Liver (tissue), 9 donors: ENCODE measurements around the gene CMIP. TPM values are rescaled to one million over a fixed set of nuclear protein-coding genes. Genes with fewer than 3 reads are reported as not detected.

Experiments used
- DNase-seq: peaks from one replicate; pipeline ENCODE4 v3.0.0-alpha.2; 2017; ENCODE audit warnings: low spot score
- H3K27ac ChIP-seq, 2 donors: one replicate each; pipeline ENCODE4 v1.7.0; 2013; ENCODE audit warnings: inconsistent platforms in 2 of 2, low read length in 2 of 2, control low read depth in 1 of 2, low read depth in 1 of 2, mild to moderate bottlenecking in 1 of 2
- H3K27me3 ChIP-seq, 4 donors: one replicate each; pipeline versions ENCODE4 v1.6.1 to v1.7.0; 2013; ENCODE audit warnings: low read length in 3 of 4, inconsistent platforms in 1 of 4, mild to moderate bottlenecking in 1 of 4, moderate library complexity in 1 of 4; ENCODE audit not compliant: control insufficient read depth in 4 of 4, insufficient read depth in 4 of 4
- H3K36me3 ChIP-seq, 4 donors: one replicate each; pipeline versions ENCODE4 v1.6.1 to v1.7.0; 2013; ENCODE audit warnings: low read length in 3 of 4, mild to moderate bottlenecking in 3 of 4, low read depth in 1 of 4, moderate library complexity in 1 of 4; ENCODE audit not compliant: control insufficient read depth in 4 of 4, insufficient read depth in 3 of 4
- H3K4me1 ChIP-seq, 4 donors: one replicate each; pipeline versions ENCODE4 v1.6.1 to v1.7.0; 2013; ENCODE audit warnings: low read length in 3 of 4, mild to moderate bottlenecking in 3 of 4, moderate library complexity in 1 of 4; ENCODE audit not compliant: control insufficient read depth in 4 of 4, insufficient read depth in 4 of 4
- H3K4me3 ChIP-seq, 3 donors: one replicate each; pipeline versions ENCODE4 v1.6.1 to v1.7.0; 2013; ENCODE audit warnings: low read length in 3 of 3, control low read depth in 1 of 3, low read depth in 1 of 3, mild to moderate bottlenecking in 1 of 3
- H3K9ac ChIP-seq, 2 donors: one replicate each; pipeline ENCODE4 v1.7.0; 2013; ENCODE audit warnings: low read length in 2 of 2, mild to moderate bottlenecking in 2 of 2, moderate library complexity in 2 of 2, control low read depth in 1 of 2, low read depth in 1 of 2
- H3K9me3 ChIP-seq, 4 donors: one replicate each; pipeline versions ENCODE4 v1.6.1 to v1.7.0; 2013; ENCODE audit warnings: low read length in 3 of 4; ENCODE audit not compliant: control insufficient read depth in 4 of 4
- EGR1 ChIP-seq, 2 donors: IDR thresholded peaks; 2 replicates each; pipeline ENCODE4 v1.6.1; 2016 to 2018; ENCODE audit warnings: antibody characterized with exemption in 2 of 2, low read depth in 2 of 2
- FOXA1 ChIP-seq: IDR thresholded peaks from 2 replicates; pipeline ENCODE4 v1.6.1; 2016; ENCODE audit warnings: antibody characterized with exemption
- FOXA2 ChIP-seq: IDR thresholded peaks from 2 replicates; pipeline ENCODE4 v1.6.1; 2016; ENCODE audit warnings: antibody characterized with exemption
- GABPA ChIP-seq, 2 donors: IDR thresholded peaks in 1 of 2; conservative IDR thresholded peaks in 1 of 2; 2 replicates each; pipeline ENCODE4 v1.6.1; 2016; ENCODE audit warnings: antibody characterized with exemption in 2 of 2, mild to moderate bottlenecking in 1 of 2, moderate library complexity in 1 of 2
- HNF4A ChIP-seq, 2 donors: conservative IDR thresholded peaks; 2 replicates each; pipeline ENCODE4 v1.6.1; 2016; ENCODE audit warnings: antibody characterized with exemption in 2 of 2, mild to moderate bottlenecking in 2 of 2
- HNF4G ChIP-seq: IDR thresholded peaks from 2 replicates; pipeline ENCODE4 v1.6.1; 2016; ENCODE audit warnings: antibody characterized with exemption
- JUND ChIP-seq, 2 donors: IDR thresholded peaks; 2 replicates each; pipeline ENCODE4 v1.6.1; 2016; ENCODE audit warnings: antibody characterized with exemption in 2 of 2
- NR2F2 ChIP-seq: IDR thresholded peaks from 2 replicates; pipeline ENCODE4 v1.6.1; 2016; ENCODE audit warnings: antibody characterized with exemption
- RAD21 ChIP-seq, 2 donors: IDR thresholded peaks; 2 replicates each; pipeline ENCODE4 v1.6.1; 2016; ENCODE audit warnings: antibody characterized with exemption in 2 of 2, mild to moderate bottlenecking in 2 of 2
- RXRA ChIP-seq, 2 donors: IDR thresholded peaks; 2 replicates each; pipeline ENCODE4 v1.6.1; 2017 to 2018; ENCODE audit warnings: antibody characterized with exemption in 2 of 2, mild to moderate bottlenecking in 1 of 2
- SP1 ChIP-seq: IDR thresholded peaks from 2 replicates; pipeline ENCODE4 v1.6.1; 2018; ENCODE audit warnings: antibody characterized with exemption, mild to moderate bottlenecking
- TAF1 ChIP-seq: conservative IDR thresholded peaks from 2 replicates; pipeline ENCODE4 v1.6.1; 2016; ENCODE audit warnings: antibody characterized with exemption, mild to moderate bottlenecking
- YY1 ChIP-seq: IDR thresholded peaks from 2 replicates; pipeline ENCODE4 v1.6.1; 2016; ENCODE audit warnings: antibody characterized with exemption, mild to moderate bottlenecking
- WGBS: extraction: QIAGEN DNeasy Blood & Tissue Kit; methylation state at CpG from one replicate; pipeline ENCODE4 v1.1.7; 2013; 5-methylcytosine and 5-hydroxymethylcytosine counted together
- polyA plus RNA-seq, 2 donors: library from polyadenylated mRNA; stranded (reverse) in 1 of 2; unstranded in 1 of 2; fragments of 200-250 nt in 1 of 2; fragments of >200 nt in 1 of 2; fragmentation: Nextera tagmentation in 1 of 2; extraction: Ambion mirVana in 1 of 2; gene quantifications; one replicate each; pipeline versions ENCODE4 v1.2.1 to v1.2.3, GENCODE V29; 2013 to 2015
- total RNA-seq, 2 donors: library from RNA; depleted of rRNA; stranded (reverse); fragments of >200 nt; gene quantifications; one replicate each; pipeline ENCODE4 v1.2.3, GENCODE V29; 2014
- TF ChIP-seq, protein P1 (sequence below): IDR thresholded peaks from 2 replicates; pipeline ENCODE4 v1.6.1; 2016; ENCODE audit warnings: antibody characterized with exemption
- TF ChIP-seq, protein P2 (sequence below): fragments of 150-350 bp; IDR thresholded peaks from 2 replicates; pipeline ENCODE4 v1.5.1; 2017; ENCODE audit warnings: improper control_type of control experiment, low read depth, low read length; ENCODE audit not compliant: missing input control
- TF ChIP-seq, protein P3 (sequence below): IDR thresholded peaks from 2 replicates; pipeline ENCODE4 v1.6.1; 2016; ENCODE audit warnings: antibody characterized with exemption
- TF ChIP-seq, protein P4 (sequence below): IDR thresholded peaks from 2 replicates; pipeline ENCODE4 v1.6.1; 2016; ENCODE audit warnings: antibody characterized with exemption
- donor health status: healthy.
- donor health status: healthy.
- donor health status: healthy.
- donor health status: healthy.
- donor health status: healthy.

Gene CMIP
- total and polyA plus RNA-seq, 4 donors: 1.7 to 15.6 (median 10.1) TPM

DNA sequence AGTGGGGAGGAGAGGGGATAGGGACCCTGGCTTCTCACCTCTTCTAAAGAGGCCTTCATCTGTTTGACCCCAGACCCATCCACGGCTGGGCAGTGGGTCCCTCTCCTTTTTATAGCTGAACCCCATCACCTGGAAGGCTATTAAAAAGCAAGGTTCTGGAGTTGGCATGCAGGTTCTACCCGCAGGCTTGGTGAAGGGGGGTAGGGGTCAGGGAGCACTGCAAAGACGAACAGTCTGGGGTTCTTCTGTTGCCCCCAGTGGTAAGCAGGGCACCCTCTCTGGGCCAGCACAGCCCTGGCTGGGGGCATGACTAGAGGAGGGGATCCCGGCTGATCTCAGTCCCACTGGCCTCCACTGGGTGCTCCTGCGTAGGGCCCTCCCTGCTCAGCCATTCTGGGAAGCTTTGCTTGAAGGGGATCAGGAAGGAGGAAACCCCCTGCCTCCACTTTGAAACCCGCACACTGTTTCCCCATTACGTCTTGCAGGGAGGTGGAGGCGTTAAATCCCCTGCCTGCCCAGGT lies 13.6 kb downstream of the CMIP start:
- 75% methylated on average over 8 of the region's 8 CpGs for WGBS
- H3K27me3 ChIP-seq: no peaks in the 10 kb centered on the region
- H3K4me1 ChIP-seq: peaks cover 24 to 68% (median 61%) of the 10 kb centered on the region in 4 donors
- peak overlapping the region; percentile 90 to 91 for H3K27ac ChIP-seq
- H3K9ac ChIP-seq: peak overlapping the region; percentile 46 to 78
- H3K36me3 ChIP-seq: no peaks in the 10 kb centered on the region
- H3K4me3 ChIP-seq: no peak overlapping the region
- TF ChIP-seq, protein P1, sequence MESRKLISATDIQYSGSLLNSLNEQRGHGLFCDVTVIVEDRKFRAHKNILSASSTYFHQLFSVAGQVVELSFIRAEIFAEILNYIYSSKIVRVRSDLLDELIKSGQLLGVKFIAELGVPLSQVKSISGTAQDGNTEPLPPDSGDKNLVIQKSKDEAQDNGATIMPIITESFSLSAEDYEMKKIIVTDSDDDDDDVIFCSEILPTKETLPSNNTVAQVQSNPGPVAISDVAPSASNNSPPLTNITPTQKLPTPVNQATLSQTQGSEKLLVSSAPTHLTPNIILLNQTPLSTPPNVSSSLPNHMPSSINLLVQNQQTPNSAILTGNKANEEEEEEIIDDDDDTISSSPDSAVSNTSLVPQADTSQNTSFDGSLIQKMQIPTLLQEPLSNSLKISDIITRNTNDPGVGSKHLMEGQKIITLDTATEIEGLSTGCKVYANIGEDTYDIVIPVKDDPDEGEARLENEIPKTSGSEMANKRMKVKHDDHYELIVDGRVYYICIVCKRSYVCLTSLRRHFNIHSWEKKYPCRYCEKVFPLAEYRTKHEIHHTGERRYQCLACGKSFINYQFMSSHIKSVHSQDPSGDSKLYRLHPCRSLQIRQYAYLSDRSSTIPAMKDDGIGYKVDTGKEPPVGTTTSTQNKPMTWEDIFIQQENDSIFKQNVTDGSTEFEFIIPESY: no peak
- TF ChIP-seq EGR1 (IDR thresholded peaks at IDR 0.05; ENCODE audit: low read depth in 2 of 2) (no peak), YY1 (no peak), FOXA2 (no peak), RAD21 (IDR thresholded peaks at IDR 0.05) (no peak), HNF4A (conservative IDR thresholded peaks at IDR 0.05) (no peak), FOXA1 (no peak), RXRA (IDR thresholded peaks at IDR 0.05) (no peak), NR2F2 (no peak), JUND (IDR thresholded peaks at IDR 0.05) (no peak), SP1 (no peak), HNF4G (no peak), TAF1 (no peak)
- TF ChIP-seq, protein P2, sequence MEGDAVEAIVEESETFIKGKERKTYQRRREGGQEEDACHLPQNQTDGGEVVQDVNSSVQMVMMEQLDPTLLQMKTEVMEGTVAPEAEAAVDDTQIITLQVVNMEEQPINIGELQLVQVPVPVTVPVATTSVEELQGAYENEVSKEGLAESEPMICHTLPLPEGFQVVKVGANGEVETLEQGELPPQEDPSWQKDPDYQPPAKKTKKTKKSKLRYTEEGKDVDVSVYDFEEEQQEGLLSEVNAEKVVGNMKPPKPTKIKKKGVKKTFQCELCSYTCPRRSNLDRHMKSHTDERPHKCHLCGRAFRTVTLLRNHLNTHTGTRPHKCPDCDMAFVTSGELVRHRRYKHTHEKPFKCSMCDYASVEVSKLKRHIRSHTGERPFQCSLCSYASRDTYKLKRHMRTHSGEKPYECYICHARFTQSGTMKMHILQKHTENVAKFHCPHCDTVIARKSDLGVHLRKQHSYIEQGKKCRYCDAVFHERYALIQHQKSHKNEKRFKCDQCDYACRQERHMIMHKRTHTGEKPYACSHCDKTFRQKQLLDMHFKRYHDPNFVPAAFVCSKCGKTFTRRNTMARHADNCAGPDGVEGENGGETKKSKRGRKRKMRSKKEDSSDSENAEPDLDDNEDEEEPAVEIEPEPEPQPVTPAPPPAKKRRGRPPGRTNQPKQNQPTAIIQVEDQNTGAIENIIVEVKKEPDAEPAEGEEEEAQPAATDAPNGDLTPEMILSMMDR: no peak
- TF ChIP-seq, protein P3, sequence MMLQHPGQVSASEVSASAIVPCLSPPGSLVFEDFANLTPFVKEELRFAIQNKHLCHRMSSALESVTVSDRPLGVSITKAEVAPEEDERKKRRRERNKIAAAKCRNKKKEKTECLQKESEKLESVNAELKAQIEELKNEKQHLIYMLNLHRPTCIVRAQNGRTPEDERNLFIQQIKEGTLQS: no peak
- TF ChIP-seq, protein P4, sequence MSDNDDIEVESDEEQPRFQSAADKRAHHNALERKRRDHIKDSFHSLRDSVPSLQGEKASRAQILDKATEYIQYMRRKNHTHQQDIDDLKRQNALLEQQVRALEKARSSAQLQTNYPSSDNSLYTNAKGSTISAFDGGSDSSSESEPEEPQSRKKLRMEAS: no peak
- DNase-seq: no peak
- no peaks in the 10 kb centered on the region for H3K9me3 ChIP-seq

DNA sequence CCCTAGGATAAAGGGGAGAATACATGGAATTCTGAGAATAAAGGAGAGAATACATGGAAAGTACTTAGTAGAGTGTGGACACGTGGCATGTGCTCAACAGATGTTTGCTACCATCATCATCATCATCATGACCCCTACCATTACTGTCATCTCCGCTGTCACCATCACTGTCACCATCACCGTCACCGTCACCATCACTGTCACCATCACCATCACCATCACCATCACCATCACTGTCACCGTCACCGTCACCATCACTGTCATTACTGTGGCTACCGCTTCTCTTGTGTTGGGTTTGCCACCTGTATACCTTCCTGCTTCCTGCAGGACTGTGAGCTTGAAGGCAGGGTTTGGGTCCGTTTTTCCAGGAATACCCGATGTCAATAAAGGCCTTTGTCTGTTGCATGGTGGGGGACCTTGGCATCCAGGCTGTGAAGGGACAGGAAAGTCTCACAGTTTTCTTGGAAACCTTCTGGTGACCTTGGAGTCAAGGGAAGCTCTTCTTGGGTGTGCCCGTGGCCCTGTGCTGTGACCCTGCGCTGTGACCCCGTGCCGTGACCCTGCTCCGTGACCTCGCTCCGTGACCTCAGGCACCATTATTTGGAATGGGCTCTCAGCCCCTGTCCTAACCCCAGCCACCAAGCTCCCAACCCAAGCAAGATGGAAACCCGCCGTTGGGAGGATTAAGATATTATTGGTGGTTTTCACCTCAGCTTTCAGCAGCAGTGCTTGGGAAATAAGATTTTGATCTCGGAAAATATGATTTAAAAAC lies 14.4 kb downstream of the CMIP start:
- Histone ChIP-seq H3K36me3 (no peaks in the 10 kb centered on the region), H3K9ac (no peak overlapping the region), H3K4me1 (peaks cover 18 to 63% (median 54%) of the 10 kb centered on the region in 4 donors), H3K27ac (peak overlapping the region; percentile 90 to 91), H3K27me3 (no peaks in the 10 kb centered on the region), H3K4me3 (no peak overlapping the region), H3K9me3 (no peaks in the 10 kb centered on the region)
- TF ChIP-seq HNF4G (no peak), NR2F2 (no peak), EGR1 (IDR thresholded peaks at IDR 0.05; ENCODE audit: low read depth in 2 of 2) (no peak), RXRA (IDR thresholded peaks at IDR 0.05) (no peak), TAF1 (no peak), YY1 (no peak), SP1 (no peak), FOXA1 (no peak), JUND (IDR thresholded peaks at IDR 0.05) (no peak), GABPA (IDR thresholded peaks at IDR 0.05 in 1 of 2, conservative IDR thresholded peaks at IDR 0.05 in 1 of 2) (no peak), FOXA2 (no peak)
- TF ChIP-seq, protein P2: no peak
- TF ChIP-seq, protein P3: no peak
- TF ChIP-seq, protein P4: no peak
- 86% methylated on average over 19 of the region's 19 CpGs for WGBS
- no peak for DNase-seq
